Lower leg skin (tissue), 4 donors: ENCODE results near the gene CHRNA9. TPM values are rescaled to one million over a fixed set of nuclear protein-coding genes. Genes with fewer than 3 reads are reported as not detected.
A peak's percentile ranks its signal among the peaks of the same experiment; 100 is the strongest.
"Not testable (repeated sequence)": the region's sequence is repeated elsewhere in the genome, so short reads cannot be mapped to it uniquely, and the experiment has no call there.

Source experiments
- DNase-seq, 2 donors: peaks; one replicate each; pipeline ENCODE4 v3.0.0-alpha.2; 2019; ENCODE audit warnings: low spot score in 2 of 2
- H3K4me3 ChIP-seq: fragments of 200-600 bp; sonication (generic); 2 replicates; pipeline ENCODE4 v1.5.1; 2017; ENCODE audit warnings: mild to moderate bottlenecking, low read depth; ENCODE audit not compliant: poor library complexity, severe bottlenecking
- CTCF ChIP-seq, 3 donors: fragments of 450-650 bp; IDR thresholded peaks; one replicate each; pipeline ENCODE4 v1.5.1; 2016; ENCODE audit warnings: antibody characterized with exemption in 3 of 3, mild to moderate bottlenecking in 3 of 3, moderate library complexity in 2 of 3
- POLR2A ChIP-seq, 2 donors: fragments of 450-650 bp; IDR thresholded peaks; one replicate each; pipeline ENCODE4 v1.6.1; 2016 to 2017; ENCODE audit warnings: antibody characterized with exemption in 2 of 2, mild to moderate bottlenecking in 1 of 2, moderate library complexity in 1 of 2
- WGBS, 2 donors: methylation state at CpG; one replicate each; pipeline ENCODE4 v1.1.5; 2018; 5-methylcytosine and 5-hydroxymethylcytosine counted together
- intact Hi-C: fragments of 100-400 bp; cut with DNase I; formaldehyde crosslinking; loops from one replicate; pipeline ENCODE4 v1.15.0; 2023; ENCODE audit warnings: low total_unique reads
- total RNA-seq, 4 donors: library from RNA; depleted of rRNA; stranded (reverse); fragments of >200 nt; gene quantifications; one replicate each; pipeline ENCODE4 v1.1.0, GENCODE V29; 2016

CHRNA9 gene
- total RNA-seq, 4 donors from 2014 or later, result 0.27 to 1.9 (median 1.3) TPM

- intact Hi-C loops, result no loop called here
- peak in 1 of 2 donors; percentile 1 for DNase-seq
- no peak overlapping the region for H3K4me3 ChIP-seq
- TF ChIP-seq CTCF (IDR thresholded peaks at IDR 0.05) (no peak), POLR2A (IDR thresholded peaks at IDR 0.05) (no peak)
- WGBS, 2 donors, result 87 to 91% methylated on average over 1 of the region's 1 CpG
Observed at GRCh38 chr4:40294339-40294738, 40.8 kb upstream of the CHRNA9 start.

DNA sequence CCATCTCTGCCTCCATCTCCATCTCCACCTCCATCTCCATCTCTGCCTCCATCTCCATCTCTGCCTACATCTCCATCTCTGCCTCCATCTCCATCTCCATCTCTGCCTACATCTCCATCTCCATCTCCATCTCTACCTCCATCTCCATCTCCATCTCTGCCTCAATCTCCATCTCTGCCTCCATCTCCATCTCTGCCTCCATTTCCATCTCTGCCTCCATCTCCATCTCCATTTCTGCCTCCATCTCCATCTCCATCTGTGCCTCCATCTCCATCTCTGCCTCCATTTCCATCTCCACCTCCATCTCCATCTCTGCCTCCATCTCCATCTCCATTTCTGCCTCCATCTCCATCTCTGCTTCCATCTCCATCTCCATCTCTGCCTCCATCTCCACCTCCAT is 40.1 kb upstream of the CHRNA9 start:
- H3K4me3 ChIP-seq, intact Hi-C loops: not testable (repeated sequence)
- peak in 1 of 2 donors; percentile 14 for DNase-seq

GRCh38 chr4:40295572-40295971 is 39.6 kb upstream of the CHRNA9 start:
- 84 to 89% methylated on average over 4 of the region's 4 CpGs for WGBS, 2 donors
- no peak for DNase-seq
- no peak for TF ChIP-seq POLR2A (IDR thresholded peaks at IDR 0.05)
- no peak for TF ChIP-seq CTCF (IDR thresholded peaks at IDR 0.05)
- H3K4me3 ChIP-seq, result no peak overlapping the region
- intact Hi-C loops, result no loop called here

DNA sequence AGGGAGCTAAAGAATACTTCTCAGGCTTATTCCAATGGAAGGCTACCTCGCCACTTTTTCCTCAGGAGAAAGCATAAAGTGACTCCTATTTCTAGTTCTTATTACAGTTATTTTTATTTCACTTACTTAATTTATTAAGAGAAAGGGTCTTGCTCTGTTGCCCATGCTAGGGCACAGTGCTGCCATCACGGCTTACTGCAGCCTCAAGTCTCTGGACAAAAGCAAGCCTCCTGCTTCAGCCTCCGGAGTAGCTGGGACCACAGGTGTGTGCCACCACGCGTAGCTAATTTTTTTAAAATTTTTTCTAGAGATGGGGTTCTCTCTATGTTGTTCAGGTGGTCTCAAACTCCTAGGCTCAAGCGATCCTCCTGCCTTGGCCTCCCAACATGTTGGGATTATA is 36.0 kb upstream of the CHRNA9 start:
- peak in 1 of 2 donors; percentile 50 for DNase-seq
- no peak overlapping the region for H3K4me3 ChIP-seq
- TF ChIP-seq POLR2A (IDR thresholded peaks at IDR 0.05) (no peak), CTCF (IDR thresholded peaks at IDR 0.05) (no peak)
- intact Hi-C loops, result no loop called here
- 93 to 96% methylated on average over 6 of the region's 6 CpGs for whole genome bisulfite sequencing, 2 donors

DNA sequence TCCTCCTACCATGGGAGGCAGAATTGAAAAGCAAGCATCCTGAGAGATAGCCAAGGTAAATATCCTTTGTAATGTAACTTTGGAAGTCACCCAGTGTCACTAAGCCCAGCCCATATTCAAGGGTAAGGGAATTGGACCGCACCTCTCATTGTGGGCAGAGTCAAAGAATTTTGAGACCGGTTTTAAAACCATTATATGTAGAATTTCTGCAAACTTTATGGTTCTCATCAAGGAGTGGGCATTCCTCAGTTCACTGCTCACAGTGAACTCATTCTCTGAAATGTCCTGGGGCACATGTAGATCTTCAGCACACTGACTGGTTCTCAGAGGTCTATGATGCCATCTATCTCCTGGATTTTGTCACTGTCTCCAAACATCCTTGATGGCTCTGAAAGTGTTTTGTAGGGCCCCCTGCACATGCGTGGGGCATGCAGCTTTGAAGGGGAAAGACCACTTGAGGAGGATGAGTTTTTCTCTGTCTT is 35.3 kb upstream of the CHRNA9 start:
- WGBS, 2 donors, result 60 to 75% methylated on average over 3 of the region's 3 CpGs
- TF ChIP-seq CTCF (IDR thresholded peaks at IDR 0.05) (no peak), POLR2A (IDR thresholded peaks at IDR 0.05) (no peak)
- DNase-seq, result no peak
- intact Hi-C loops, result no loop called here
- H3K4me3 ChIP-seq, result no peak overlapping the region

DNA sequence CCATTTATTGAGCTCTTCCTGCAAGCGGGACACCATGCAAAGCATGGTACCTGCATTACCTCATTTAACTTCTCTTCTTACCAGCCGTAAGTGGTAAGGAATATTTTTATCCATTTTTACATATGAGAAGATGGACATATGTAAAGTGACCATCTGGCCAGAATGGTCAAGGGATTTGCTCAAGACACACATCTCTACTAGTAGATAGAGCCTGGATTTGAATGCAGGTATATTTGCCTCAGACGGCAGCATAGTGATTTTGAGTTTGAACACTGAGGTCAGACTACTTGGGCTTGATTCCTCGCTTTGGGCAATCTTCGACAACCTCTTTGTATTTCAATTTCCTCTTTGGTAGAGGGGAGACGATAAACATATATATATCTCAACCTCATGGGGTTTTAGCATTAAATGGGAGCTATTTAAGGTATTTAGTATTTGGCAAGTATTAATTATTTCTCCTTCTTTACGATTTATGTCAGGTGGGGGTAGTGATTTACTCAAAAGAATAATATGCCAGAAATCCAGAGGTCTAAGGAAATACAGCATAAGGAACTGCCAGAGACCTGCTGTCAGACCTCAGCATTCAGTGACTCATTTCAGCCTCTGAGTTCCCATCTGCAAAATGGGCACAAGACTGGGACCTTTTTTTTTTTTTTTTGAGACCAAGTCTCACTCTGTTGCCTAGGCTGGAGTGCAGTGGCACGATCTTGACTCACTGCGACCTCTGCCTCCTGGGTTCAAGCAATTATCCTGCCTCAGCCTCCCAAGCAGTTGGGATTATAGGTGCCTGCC is 34.6 kb upstream of the CHRNA9 start:
- H3K4me3 ChIP-seq, result no peak overlapping the region
- TF ChIP-seq POLR2A (IDR thresholded peaks at IDR 0.05) (no peak), CTCF (IDR thresholded peaks at IDR 0.05) (no peak)
- 86 to 92% methylated on average over 9 of the region's 9 CpGs for WGBS, 2 donors
- intact Hi-C loops, result no loop called here
- DNase-seq, result no peak
